GM12874 (cell line): ENCODE results near the gene WLS.

ENCODE experiments used
- CTCF ChIP-seq: IDR thresholded peaks from 2 replicates; pipeline ENCODE4 v1.5.1; 2011; ENCODE audit warnings: low read depth, mild to moderate bottlenecking, control low read depth, low read length, moderate library complexity; ENCODE audit not compliant: insufficient read depth

The WLS gene

DNA sequence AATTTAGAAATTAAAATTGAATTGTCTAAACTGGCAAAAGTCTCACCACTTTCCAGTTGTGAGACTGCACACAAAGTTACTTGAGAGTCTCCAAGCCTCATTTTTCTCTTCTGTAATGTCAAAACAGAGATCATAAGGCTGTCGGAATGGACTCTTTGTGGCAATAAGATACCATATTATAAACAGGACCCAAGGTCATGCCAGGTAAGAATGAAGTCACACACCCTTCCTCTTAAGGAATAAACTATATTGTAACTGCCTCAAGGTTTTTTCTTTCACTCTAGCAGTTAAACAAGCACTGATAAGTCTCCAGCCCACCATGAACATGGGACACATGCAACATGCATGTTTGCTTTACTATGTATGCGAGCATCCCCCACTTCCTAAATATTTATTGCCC is 131.8 kb downstream of the WLS start:
- TF ChIP-seq CTCF = no peak

GRCh38 chr1:68093737-68094136 is 138.6 kb downstream of the WLS start:
- TF ChIP-seq CTCF = no peak

DNA sequence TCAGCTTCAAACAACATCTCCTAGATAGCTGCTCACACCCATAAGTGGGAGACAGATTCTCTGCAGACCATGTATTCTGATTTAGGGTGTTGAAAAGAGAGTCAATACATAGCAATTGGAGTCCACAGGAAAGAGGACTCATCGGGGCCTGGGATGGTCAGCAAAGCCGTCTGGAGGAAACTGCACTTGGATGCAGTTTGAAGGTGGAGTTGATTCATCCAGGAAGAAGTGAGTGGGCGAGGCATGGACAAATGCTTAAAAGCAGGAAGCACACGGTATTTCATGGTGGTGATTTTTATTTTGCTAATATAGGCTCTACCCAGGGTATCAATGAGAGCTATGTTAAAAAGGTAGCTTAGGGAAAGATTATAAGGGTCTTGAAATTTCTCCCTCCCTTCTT is 145.1 kb downstream of the WLS start:
- no peak for TF ChIP-seq CTCF

DNA sequence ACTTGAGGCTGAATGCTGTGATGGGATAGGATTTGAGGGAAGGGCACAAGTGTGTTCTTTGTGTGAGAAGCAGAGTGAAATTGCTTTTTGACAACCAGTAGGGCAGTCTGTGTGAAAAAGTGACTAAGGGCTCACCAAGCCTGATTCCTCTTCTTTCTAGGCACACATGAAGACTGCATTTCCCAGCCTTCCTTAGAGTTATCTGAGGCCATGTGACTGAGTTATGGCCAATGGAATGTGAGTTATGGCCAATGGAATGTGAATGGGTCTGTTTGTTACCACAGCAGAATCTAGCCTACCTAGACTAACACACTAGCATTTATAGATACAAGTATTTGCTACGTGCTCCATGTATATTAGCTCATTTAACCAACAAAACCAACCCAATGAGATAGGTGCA is 146.6 kb downstream of the WLS start:
- TF ChIP-seq CTCF = no peak

DNA sequence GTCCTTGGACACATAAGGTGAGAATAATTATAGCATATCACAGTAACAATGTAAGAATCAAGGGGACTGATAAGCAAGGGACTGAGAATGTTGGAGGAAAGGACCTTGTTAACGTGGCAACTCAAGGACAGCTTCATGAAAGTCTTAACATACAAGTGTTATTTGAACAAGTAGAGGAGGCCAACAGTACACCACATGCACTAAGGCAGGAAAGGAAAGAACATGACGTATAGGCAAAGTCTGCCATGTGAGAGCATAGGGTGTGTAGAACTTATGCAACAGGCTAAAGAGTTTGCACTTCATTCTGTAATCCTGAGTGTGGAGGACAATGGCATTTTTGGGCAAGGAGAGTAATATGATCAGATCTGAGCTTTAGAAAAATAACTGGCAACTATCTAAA is 148.6 kb downstream of the WLS start:
- TF ChIP-seq CTCF = no peak

DNA sequence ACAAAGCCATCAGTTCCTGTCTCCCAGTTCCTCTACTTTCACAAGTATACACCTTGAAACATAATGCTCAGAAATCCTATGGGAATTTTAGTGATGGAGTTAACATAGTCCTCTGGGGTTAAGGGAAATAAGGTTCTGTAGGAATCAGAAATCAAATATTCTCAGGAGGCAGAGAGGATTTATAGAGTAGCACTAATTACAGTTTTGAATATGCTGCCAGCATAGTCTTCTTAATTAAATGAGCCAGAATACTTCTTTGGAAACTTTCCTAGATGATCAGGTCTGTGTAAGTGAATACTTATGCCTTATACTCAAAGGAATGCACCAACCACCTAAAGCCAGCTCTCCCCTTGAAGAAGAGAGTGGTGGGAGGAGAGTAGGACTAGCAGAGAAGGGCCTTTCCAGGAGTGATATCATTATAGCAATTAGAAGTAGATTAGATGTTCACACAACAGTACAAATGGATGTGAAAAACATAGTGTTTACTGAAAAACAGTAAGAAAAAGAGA is 150.5 kb downstream of the WLS start:
- TF ChIP-seq CTCF = no peak

- no peak for TF ChIP-seq CTCF
Observed at GRCh38 chr1:68078647-68079046, 153.7 kb downstream of the WLS start.
